Bronchial epithelial cell (primary cell): ENCODE data around the gene CGN. TPM values are rescaled to one million over a fixed set of nuclear protein-coding genes. Genes with fewer than 3 reads are reported as not detected.

ENCODE experiments used
- DNase-seq: peaks from one replicate; pipeline ENCODE4 v3.0.0-alpha.2; 2010; ENCODE audit warnings: low read depth
- FAIRE-seq: peaks from 2 replicates; lab custom pipeline; 2011; peaks lifted over from hg19 to GRCh38; lab: Jason Lieb, UNC
- H3K27me3 ChIP-seq: 2 replicates; pipeline ENCODE4 v1.5.1; 2011; ENCODE audit warnings: low read length; ENCODE audit not compliant: control insufficient read depth, insufficient read depth
- H3K36me3 ChIP-seq: 2 replicates; pipeline ENCODE4 v1.5.1; 2011; ENCODE audit warnings: low read length; ENCODE audit not compliant: control insufficient read depth, insufficient read depth
- H3K4me3 ChIP-seq: 2 replicates; pipeline ENCODE4 v1.5.1; 2011; ENCODE audit warnings: mild to moderate bottlenecking, low read depth, low read length, control low read depth
- total RNA-seq: library from RNA; depleted of rRNA; stranded (reverse); fragments of >200 nt; gene quantifications from 2 replicates; pipeline ENCODE4 v1.2.1, GENCODE V29; 2014
- TF ChIP-seq, protein P1 (sequence below): IDR thresholded peaks from 2 replicates; pipeline ENCODE4 v1.5.1; 2011; ENCODE audit warnings: mild to moderate bottlenecking, moderate library complexity, low read length, control low read depth, inconsistent platforms; ENCODE audit not compliant: insufficient read depth, severe bottlenecking

Gene CGN
- total RNA-seq, 1 donor from 2014 or later, result 4.2 TPM

DNA sequence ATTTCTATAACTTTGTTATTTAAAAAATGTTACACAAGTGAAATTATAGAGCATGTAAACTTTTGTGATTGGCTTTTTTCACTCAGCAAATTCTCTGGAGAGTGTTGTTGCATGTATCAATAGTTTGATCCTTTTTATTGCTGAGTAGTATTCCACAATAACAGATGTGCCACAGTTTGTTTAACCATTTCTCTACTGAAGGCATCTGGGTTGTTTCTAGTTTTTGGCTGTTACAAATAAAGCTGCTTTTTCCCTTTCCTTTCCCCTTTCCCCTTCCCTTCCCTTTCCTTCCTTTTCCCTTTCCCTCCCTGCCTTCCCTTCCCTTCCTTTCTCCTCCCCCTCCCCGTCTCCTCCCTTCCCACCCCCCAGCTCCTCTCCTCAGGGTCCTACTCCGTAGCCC, 44.9 kb downstream of the CGN start:
- Histone ChIP-seq H3K27me3 (no peaks in the 10 kb centered on the region), H3K4me3 (no peak overlapping the region), H3K36me3 (peaks cover 7% of the 10 kb centered on the region)
- TF ChIP-seq, protein P1, sequence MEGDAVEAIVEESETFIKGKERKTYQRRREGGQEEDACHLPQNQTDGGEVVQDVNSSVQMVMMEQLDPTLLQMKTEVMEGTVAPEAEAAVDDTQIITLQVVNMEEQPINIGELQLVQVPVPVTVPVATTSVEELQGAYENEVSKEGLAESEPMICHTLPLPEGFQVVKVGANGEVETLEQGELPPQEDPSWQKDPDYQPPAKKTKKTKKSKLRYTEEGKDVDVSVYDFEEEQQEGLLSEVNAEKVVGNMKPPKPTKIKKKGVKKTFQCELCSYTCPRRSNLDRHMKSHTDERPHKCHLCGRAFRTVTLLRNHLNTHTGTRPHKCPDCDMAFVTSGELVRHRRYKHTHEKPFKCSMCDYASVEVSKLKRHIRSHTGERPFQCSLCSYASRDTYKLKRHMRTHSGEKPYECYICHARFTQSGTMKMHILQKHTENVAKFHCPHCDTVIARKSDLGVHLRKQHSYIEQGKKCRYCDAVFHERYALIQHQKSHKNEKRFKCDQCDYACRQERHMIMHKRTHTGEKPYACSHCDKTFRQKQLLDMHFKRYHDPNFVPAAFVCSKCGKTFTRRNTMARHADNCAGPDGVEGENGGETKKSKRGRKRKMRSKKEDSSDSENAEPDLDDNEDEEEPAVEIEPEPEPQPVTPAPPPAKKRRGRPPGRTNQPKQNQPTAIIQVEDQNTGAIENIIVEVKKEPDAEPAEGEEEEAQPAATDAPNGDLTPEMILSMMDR, result no peak
- DNase-seq, result no peak
- no peak for FAIRE-seq

DNA sequence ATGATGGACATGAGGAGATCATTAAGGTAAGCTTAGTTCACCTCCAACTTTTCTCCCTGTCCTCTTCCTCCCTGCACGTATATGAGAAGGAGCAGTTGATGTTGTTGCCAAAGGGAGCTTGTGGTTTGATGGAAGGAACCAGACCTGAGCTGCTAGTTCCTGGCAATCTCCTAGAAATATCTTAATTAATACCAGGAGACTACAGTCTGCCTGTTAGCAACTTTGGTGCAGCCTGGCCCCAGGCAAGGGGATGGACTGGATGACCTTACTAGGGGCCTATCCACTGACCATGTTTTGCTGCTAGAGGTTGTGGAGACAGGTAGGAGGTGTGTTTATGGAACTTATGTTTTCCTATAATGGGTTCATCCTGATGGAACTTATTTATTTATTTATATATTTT, 51.5 kb downstream of the CGN start:
- no peaks in the 10 kb centered on the region for H3K27me3 ChIP-seq
- H3K36me3 ChIP-seq, result peaks cover 15% of the 10 kb centered on the region
- TF ChIP-seq, protein P1, result no peak
- H3K4me3 ChIP-seq, result no peak overlapping the region
- DNase-seq (no peak), FAIRE-seq (no peak)

DNA sequence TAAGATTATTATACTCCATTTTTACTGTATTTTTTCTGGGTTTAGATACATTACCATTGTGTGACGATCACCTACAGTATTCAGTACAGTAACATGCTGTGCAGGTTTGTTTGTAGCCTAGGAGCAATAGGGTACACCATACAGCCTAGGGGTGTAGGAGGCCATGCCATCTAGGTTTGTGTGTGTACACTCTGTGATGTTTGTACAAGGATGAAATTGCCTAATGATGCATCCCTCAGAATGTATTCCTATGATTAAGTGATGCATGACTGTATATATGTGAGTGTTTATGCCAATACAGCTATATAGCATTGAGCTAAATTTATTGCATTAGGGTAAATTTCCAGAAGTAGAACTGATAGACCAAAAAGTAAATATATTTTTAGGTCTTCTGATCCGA, 52.2 kb downstream of the CGN start:
- H3K4me3 ChIP-seq, result no peak overlapping the region
- DNase-seq (peak; percentile 62), FAIRE-seq (no peak)
- H3K27me3 ChIP-seq, result no peaks in the 10 kb centered on the region
- H3K36me3 ChIP-seq, result peaks cover 15% of the 10 kb centered on the region
- TF ChIP-seq, protein P1, result no peak

DNA sequence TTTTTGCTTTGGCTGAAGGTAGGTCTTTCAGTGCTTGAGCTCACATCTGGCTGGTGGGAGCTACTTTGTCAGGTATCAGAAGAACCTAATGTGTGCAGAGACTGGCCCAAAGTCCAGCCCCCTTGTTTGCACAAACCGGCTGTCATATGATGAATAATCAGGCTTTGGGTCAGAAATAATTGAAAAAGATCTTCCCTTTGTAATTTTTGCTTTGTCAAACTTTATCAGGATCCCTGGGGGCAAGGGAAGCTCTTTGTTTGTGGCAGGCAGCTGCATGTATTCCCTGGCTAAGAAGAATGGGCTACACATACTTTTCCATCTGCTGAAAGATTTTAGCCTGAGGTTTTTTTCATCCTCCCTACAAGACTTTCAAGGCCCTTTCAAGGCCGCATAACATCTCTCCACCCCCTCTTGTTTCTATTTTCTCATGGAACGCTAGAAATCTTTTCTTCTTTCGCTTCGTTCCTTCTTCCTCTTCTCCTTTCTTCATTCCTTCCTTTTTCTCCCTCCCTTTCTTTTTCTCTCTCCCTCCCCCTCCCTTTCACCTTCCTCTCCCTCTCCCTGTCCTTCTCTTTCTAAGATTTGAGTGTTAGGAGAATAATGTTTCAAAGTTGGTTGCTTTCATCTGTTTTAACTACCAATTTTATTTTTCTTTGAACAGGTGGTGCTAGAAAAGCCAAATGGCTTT, 54.5 kb downstream of the CGN start:
- TF ChIP-seq, protein P1, result no peak
- Histone ChIP-seq H3K27me3 (no peaks in the 10 kb centered on the region), H3K36me3 (peaks cover 16% of the 10 kb centered on the region), H3K4me3 (no peak overlapping the region)
- FAIRE-seq (no peak), DNase-seq (peak; percentile 49)

DNA sequence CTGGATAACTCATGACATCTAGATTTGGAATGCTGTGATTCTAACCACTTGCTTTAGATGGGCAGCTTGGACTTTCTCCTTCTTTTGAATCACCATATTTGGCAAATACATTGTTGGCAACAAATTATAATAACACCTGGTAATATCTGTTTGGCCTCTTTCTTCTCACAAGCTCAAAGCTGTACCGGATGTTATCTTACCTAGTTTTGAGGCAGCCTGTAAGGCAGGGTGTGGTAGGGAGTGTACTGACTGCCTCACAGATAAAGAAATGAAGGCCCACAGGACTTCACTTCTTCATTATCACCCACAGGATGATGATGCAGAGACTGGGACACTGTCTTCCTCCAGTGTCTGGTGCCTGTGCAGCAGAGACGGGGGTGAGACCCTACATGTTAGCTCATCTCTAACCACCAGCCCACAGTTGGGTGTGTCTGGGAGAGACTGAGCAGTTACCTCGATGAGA, 57.5 kb downstream of the CGN start:
- no peak for FAIRE-seq
- H3K4me3 ChIP-seq, result no peak overlapping the region
- no peaks in the 10 kb centered on the region for H3K27me3 ChIP-seq
- H3K36me3 ChIP-seq, result peaks cover 19% of the 10 kb centered on the region
- peak; percentile 78 for DNase-seq
- TF ChIP-seq, protein P1, result no peak

DNA sequence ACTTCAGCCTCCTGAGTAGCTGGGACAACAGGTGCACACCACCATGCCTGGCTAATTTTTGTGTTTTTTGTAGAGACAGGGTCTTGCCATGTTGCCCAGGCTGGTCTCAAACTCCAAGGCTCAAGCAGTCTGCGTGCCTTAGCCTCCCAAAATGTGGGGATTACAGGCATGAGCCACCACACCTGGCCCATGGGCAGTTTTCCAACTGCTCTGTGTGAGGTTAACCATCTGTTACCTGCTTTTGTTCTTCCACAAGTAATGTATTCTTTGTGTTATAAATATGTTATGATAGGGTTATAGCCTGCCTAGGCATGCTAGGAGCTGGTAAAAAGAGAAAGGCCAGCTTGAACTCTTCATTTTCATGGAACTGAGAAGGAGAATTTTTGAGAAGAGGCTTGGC, 59.6 kb downstream of the CGN start:
- no peaks in the 10 kb centered on the region for H3K27me3 ChIP-seq
- peaks cover 27% of the 10 kb centered on the region for H3K36me3 ChIP-seq
- DNase-seq, result no peak
- TF ChIP-seq, protein P1, result no peak
- H3K4me3 ChIP-seq, result no peak overlapping the region
- no peak for FAIRE-seq
